Measurements from ENCODE around the gene RRBP1.
A peak's percentile ranks its signal among the peaks of the same experiment; 100 is the strongest.

DNA sequence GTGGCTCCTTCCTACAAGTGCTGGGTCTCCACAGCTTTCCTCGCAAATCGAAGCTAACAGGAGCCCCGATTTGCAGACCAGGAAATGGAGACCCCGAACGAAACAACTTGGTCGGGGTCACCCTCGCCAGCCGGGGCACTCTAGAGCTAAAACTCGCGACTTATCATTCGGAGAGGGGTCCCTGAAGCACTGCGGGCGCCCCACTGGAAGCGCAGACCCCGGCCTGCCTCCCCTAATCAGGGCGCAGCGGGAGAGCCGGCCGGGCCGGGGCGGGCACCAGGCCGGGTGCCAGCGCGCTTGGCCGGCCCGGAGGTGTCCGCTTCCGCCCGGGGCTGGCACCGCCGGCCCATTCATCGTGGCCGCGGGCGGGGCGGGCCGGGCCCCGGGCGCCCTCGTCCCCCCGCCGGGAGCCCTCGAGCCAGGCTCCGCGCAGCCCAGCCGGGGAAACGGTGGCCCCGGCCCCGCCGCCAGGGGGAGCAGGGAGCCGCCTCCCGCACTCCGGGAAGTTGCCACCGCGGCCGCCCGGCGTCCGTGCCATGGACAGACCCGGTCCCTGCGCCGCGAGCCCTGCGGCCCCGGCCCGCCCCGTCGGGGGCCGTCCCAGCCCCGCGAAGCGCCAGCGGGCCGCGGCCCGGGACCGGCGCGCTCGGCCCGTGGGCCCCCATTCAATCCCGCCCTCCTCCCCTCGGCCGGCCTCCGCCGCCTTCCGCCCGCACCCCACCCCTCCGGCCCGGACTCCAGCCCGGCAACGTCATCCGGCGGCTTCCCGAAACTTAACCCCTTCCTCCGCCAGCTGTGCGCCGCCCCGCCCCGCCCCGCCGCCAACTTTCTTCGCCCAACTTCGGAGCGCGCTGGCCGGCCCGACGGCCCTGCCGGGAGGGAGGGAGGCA lies 961 bp downstream of the RRBP1 start:
- TF ChIP-seq, protein P1, sequence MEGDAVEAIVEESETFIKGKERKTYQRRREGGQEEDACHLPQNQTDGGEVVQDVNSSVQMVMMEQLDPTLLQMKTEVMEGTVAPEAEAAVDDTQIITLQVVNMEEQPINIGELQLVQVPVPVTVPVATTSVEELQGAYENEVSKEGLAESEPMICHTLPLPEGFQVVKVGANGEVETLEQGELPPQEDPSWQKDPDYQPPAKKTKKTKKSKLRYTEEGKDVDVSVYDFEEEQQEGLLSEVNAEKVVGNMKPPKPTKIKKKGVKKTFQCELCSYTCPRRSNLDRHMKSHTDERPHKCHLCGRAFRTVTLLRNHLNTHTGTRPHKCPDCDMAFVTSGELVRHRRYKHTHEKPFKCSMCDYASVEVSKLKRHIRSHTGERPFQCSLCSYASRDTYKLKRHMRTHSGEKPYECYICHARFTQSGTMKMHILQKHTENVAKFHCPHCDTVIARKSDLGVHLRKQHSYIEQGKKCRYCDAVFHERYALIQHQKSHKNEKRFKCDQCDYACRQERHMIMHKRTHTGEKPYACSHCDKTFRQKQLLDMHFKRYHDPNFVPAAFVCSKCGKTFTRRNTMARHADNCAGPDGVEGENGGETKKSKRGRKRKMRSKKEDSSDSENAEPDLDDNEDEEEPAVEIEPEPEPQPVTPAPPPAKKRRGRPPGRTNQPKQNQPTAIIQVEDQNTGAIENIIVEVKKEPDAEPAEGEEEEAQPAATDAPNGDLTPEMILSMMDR (IDR thresholded peaks at IDR 0.05): peak in 1 of 3 experiments; percentile 35
- no peak for TF ChIP-seq POLR2A (IDR thresholded peaks at IDR 0.05)

Data from vagina (tissue), 2 donors.